LHCN-M2 (cell line): ENCODE data around the gene DGKB. TPM values are rescaled to one million over a fixed set of nuclear protein-coding genes. Genes with fewer than 3 reads are reported as not detected.

Experiments used
- DNase-seq: peaks from one replicate; pipeline ENCODE4 v3.0.0-alpha.2; 2012; ENCODE audit warnings: low read depth
- total RNA-seq: library from RNA; depleted of rRNA; stranded (reverse); fragments of >200 nt; gene quantifications from 2 replicates; pipeline ENCODE4 v1.2.3, GENCODE V29; 2014

Gene DGKB
- total RNA-seq, 1 experiment from 2014 or later = 0.06 TPM

- DNase-seq = no peak
These were observed 41.1 kb downstream of the DGKB start for GRCh38 chr7:14861456-14861855.

DNA sequence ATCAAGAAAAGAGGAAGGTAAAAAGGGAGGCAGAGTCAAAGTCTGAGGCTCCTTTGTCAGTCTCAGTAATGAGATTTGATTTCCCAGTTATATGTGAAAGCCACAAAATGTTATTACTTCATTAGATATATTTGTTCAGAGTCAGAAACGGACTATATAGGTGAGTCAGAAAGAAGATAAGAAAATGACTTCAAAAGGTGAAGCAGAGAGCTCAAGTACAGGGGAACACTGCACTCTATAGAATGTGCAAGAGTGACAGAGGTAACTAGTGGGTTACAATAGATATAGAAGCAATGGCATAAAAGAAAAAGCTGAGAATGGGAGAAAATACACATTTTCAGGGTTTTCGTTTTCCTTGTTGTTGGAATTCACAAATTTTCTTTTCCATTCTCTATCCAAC, 43.3 kb downstream of the DGKB start:
- DNase-seq = no peak

- no peak for DNase-seq
These were observed 43.7 kb downstream of the DGKB start for GRCh38 chr7:14858866-14859265.

- DNase-seq = no peak
These were observed 44.1 kb downstream of the DGKB start for GRCh38 chr7:14858410-14858809.

DNA sequence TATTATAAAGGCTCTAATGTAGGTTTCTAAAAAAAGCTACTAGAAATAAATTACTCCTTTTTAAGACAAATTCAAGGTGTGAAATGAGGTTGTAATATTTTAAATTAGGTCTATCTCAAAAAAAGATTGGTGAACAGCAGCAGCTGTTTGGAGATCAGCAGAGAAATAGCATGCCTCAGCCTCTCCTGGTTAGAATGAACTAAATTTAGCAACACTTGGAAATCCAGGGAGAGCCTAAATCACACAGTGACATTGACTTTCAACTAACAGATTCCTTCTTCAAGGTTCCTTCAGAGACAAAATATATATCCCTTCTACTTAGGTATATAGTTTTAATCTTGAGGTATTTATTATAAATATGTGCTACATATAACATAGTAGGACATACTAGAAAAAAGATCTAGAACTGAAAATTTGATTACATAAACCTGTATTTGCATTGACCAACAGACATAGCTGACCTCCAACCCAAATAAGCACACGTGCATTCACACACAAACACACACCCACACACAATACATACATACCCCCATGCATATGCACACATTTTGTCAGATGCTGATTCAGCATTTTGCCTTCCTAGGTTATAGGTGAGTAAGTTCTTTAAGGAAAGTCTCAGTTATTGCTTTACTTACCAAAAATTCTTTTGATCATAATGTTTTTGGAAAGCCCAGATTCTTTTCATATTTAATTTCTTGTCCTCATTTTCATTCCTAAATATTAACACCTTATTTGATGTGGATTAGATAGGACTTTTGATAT, 47.3 kb downstream of the DGKB start:
- DNase-seq = peak; percentile 9

DNA sequence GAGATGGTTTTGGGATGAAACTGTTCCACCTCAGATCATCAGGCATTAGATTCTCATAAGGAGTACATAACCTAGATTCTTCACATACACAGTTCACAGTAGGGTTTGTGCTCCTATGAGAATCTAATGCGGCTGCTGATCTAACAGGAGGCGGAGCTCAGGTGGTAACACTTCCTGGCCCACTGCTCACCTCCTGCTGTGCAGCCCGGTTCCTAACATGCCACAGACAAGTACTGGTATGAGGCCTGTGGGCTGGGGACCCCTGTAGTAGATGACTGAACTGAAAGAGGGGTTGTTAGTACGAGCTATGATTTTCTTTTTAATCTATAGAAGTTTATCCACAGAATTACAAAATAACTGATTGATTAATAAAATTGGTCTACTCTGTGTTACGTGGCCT, 48.1 kb downstream of the DGKB start:
- DNase-seq = no peak

DNA sequence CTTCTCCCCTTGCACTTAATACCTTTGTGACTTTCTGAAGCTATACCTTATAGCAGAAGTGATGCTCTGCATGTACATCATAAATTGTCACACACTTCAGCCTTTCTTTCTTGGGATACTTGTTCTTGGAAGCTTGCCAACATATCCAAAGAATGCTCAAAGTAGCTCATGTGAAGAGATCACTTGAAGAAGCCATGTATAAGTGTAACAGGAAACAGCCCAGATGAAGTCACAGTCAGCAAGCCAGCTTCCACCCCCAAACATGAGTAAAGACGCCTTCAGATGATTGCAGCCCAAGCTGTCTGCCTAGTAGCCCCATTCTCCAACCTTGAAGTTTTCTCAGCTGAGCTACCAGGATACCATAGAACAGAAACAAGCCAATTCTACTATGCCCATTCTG, 50.9 kb downstream of the DGKB start:
- no peak for DNase-seq

GRCh38 chr7:14850039-14850438, 52.5 kb downstream of the DGKB start:
- DNase-seq = peak; percentile 29

GRCh38 chr7:14846405-14846804, 56.1 kb downstream of the DGKB start:
- DNase-seq = no peak

GRCh38 chr7:14843755-14844154, 58.8 kb downstream of the DGKB start:
- DNase-seq = no peak

GRCh38 chr7:14842523-14842922, 60.0 kb downstream of the DGKB start:
- DNase-seq = peak; percentile 4

DNA sequence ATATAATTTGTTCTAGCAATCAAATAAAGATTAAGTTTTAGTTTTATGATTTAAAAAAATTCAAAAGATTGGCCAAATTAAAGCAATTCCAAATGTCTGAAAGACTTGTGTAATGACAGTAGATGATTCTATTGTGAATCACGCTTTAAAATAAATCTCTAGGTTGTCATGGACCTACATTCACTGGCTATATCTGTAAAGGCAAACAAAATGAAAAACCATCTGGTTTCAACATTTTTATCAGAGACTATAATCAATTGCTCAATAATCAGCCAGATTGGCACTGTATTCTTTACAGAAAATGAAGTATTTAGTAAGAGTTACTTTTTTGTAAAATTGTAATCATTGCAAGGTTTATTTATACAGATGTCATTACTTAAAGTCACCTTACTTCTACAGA, 60.7 kb downstream of the DGKB start:
- no peak for DNase-seq

DNA sequence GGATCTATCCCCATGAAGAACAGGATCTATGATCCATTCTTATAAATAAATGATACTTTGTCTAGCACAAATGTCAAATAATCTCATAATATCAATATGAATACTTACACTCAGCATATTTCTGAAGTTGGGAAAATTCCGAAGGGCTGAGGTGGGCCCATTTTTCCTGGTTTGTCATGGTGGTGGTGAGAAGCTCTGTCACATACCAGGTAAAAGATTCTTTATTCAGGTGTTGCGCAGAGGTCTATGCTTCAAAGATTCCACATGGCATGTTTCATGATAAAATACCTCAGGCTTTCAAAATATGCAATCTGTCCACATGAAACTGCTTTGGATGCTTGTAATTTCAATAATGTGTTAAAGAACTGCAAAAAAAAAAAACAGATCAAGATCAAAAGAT, 61.5 kb downstream of the DGKB start:
- DNase-seq = no peak

DNA sequence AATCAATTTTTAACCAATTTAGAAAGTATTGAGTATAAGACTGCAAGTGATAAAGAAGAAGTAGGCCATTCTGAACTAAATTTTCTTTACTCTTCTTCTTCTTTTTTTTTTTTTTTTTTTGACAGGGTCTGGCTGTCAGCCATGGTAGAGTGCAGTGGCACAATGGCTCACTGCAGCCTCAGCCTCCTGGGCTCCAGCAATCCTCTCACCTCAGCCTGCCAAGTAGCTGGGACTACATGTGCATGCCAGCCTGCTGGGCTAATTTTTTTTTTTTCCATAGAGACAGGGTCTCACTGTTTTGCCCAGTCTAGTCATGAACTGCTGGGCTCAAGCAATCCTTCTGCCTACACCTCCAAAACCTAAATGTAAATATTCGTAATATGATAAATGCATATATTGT, 63.2 kb downstream of the DGKB start:
- DNase-seq = peak; percentile 11

DNA sequence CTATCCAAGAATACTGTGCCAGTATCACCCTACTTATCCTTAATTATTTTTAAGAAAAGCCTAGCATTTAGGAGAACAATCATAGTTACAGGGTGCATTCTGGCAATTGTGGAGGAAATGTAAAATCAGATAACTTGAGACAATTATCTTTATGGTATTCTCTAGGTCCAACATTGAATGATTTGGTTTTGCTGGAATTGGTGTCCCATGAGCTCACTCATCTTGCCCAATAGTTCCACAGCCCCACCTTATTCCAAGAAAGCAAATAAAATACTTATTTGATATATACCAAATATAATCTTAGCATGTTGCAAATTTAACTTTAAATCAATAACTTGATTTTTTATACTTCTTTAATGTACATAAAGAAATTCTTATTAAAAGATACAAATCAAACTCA, 65.3 kb downstream of the DGKB start:
- no peak for DNase-seq

GRCh38 chr7:14836571-14837189, 65.9 kb downstream of the DGKB start:
- peak; percentile 90 for DNase-seq

- DNase-seq = peak; percentile 36
These were observed 66.5 kb downstream of the DGKB start for GRCh38 chr7:14836006-14836405.

GRCh38 chr7:14835384-14835783, 67.2 kb downstream of the DGKB start:
- no peak for DNase-seq

GRCh38 chr7:14834883-14835282, 67.7 kb downstream of the DGKB start:
- DNase-seq = peak; percentile 60

- DNase-seq = peak; percentile 93
These were observed 68.1 kb downstream of the DGKB start for GRCh38 chr7:14834456-14834855.

DNA sequence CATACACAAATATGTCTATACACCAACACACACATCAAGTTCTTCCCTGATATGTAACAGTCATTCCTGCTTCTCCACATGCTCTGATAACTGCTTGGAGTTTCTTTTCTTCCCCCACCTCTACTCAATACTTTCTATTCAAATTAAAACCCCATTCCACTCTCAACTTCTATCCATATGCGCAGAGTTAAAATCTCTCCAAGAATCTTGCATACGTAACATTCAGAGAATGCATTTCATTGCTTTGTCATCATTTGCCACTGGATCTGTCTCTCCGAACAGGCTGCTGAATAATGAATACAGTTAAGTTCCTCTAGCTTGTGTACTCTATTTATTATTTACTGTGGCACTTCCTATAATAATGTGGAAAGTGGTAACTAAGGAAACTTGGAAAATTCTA, 68.8 kb downstream of the DGKB start:
- no peak for DNase-seq

DNA sequence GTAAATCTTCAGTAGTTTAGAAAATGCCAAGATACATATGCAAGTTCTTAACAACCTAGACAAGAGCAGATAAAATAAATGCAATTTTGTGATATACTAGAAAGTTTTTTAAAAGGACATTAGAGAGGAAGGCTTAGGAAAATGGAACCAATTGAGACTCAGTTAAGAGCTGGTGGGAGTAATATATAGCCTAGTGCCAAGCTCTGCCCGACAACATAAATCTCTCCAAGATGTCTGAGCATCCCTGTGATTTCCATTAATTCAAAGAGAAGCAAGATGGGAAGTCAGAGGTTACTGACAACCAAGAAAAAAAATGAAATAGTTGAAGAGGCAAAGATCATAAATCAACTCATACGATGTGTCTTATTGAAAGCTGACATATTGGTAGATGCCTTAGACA, 74.5 kb downstream of the DGKB start:
- DNase-seq = no peak

DNA sequence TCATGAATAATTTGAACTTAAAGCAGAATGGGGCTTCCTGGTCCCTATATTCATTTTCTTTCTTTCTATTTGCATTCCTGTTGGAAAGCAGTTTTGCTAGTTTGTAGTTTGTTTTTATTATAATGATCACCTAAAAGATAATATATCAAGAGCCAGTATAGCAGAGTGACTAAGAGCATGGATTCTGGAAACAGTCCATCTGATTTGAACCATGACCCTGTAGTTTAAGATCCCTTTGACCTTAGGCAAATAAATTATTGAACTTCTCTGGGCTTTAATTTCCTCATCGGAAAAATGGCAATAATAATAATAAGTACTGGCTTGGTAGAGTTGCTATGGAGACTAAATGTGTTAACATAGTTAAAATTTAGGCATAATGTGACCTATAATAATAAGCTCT, 76.1 kb downstream of the DGKB start:
- DNase-seq = no peak

GRCh38 chr7:14825912-14826311, 76.6 kb downstream of the DGKB start:
- DNase-seq = no peak
